DOHH2 (cell line): ENCODE results near the gene PCCA.

Experiments used
- H3F3A ChIP-seq: fragments of 200-600 bp; sonication (generic), shearing (Covaris generic); 2 replicates; pipeline ENCODE4 v1.6.0; 2016; ENCODE audit warnings: antibody characterized with exemption, mild to moderate bottlenecking; ENCODE audit not compliant: control insufficient read depth, insufficient read depth
- H3K27ac ChIP-seq: fragments of 200-600 bp; sonication (generic); 2 replicates; pipeline ENCODE4 v1.5.1; 2014; ENCODE audit warnings: low read depth, mild to moderate bottlenecking, low read length, moderate library complexity
- H3K27me3 ChIP-seq: fragments of 200-600 bp; sonication (generic); 2 replicates; pipeline ENCODE4 v1.6.1; 2014; ENCODE audit warnings: mild to moderate bottlenecking, low read length, mixed read lengths; ENCODE audit not compliant: control insufficient read depth
- H3K36me3 ChIP-seq: fragments of 200-600 bp; sonication (generic); 2 replicates; pipeline ENCODE4 v1.6.1; 2014; ENCODE audit warnings: mild to moderate bottlenecking, low read length, moderate library complexity, mixed read lengths; ENCODE audit not compliant: control insufficient read depth
- H3K4me1 ChIP-seq: fragments of 200-600 bp; sonication (generic); 2 replicates; pipeline ENCODE4 v1.6.1; 2014; ENCODE audit warnings: mild to moderate bottlenecking, low read length, mixed read lengths; ENCODE audit not compliant: control insufficient read depth
- H3K4me2 ChIP-seq: fragments of 200-600 bp; sonication (generic); 2 replicates; pipeline ENCODE4 v1.6.0; 2014; ENCODE audit warnings: mild to moderate bottlenecking, low read length, moderate library complexity
- H3K4me3 ChIP-seq: fragments of 200-600 bp; sonication (generic); 2 replicates; pipeline ENCODE4 v1.5.1; 2014; ENCODE audit warnings: mild to moderate bottlenecking, low read length, mixed read lengths
- H3K79me2 ChIP-seq: fragments of 200-600 bp; sonication (generic); 2 replicates; pipeline ENCODE4 v1.6.1; 2014; ENCODE audit warnings: mild to moderate bottlenecking, low read length, mixed read lengths; ENCODE audit not compliant: control insufficient read depth
- H3K9me2 ChIP-seq: fragments of 200-600 bp; sonication (generic); replicated peaks from 2 replicates; pipeline ENCODE4 v1.6.1; 2014; ENCODE audit warnings: mild to moderate bottlenecking, low read length, mixed read lengths; ENCODE audit not compliant: control insufficient read depth
- H3K9me3 ChIP-seq: fragments of 200-600 bp; sonication (generic); 2 replicates; pipeline ENCODE4 v1.6.1; 2014; ENCODE audit warnings: antibody characterized with exemption, low read length, mixed read lengths; ENCODE audit not compliant: control insufficient read depth, insufficient read depth
- H4K20me1 ChIP-seq: fragments of 200-600 bp; sonication (generic); 2 replicates; pipeline ENCODE4 v1.6.0; 2014; ENCODE audit warnings: low read depth, mild to moderate bottlenecking, antibody characterized with exemption, low read length, moderate library complexity; ENCODE audit not compliant: control insufficient read depth, insufficient read depth
- EZH2phosphoT487 ChIP-seq: fragments of 200-600 bp; sonication (generic); IDR thresholded peaks from 2 replicates; pipeline ENCODE4 v1.6.1; 2017; ENCODE audit warnings: borderline replicate concordance, mild to moderate bottlenecking, antibody characterized with exemption, low read length, moderate library complexity, mixed read lengths
- TF ChIP-seq, protein P1 (sequence below): fragments of 200-600 bp; sonication (generic); IDR thresholded peaks from one replicate; pipeline ENCODE4 v1.5.1; 2014; ENCODE audit warnings: antibody characterized with exemption, mild to moderate bottlenecking, low read depth, low read length; ENCODE audit not compliant: poor library complexity, severe bottlenecking

Gene PCCA

DNA sequence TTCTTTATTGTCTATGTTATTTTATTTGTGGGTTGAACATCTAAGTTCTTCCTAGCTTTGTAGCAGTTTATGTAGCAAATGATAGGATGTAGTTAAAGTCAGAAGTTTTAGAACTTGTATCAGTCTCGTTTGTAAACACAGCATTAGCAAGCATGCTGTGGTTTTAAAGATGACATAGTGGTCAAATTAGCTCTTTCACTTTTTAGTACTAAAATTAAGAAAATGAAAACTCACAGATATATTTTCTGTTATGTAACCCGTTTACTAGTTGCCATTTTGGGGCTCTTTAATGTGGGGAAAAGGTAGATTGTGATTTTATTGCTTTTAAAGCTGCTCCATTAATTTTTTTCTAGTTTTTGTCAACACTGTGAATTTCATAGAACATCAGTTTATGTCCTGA lies 216.5 kb downstream of the PCCA start:
- no peaks in the 10 kb centered on the region for H3K36me3 ChIP-seq
- no peaks in the 10 kb centered on the region for H3F3A ChIP-seq
- no peaks in the 10 kb centered on the region for H3K9me3 ChIP-seq
- no peak for TF ChIP-seq EZH2phosphoT487
- TF ChIP-seq, protein P1, sequence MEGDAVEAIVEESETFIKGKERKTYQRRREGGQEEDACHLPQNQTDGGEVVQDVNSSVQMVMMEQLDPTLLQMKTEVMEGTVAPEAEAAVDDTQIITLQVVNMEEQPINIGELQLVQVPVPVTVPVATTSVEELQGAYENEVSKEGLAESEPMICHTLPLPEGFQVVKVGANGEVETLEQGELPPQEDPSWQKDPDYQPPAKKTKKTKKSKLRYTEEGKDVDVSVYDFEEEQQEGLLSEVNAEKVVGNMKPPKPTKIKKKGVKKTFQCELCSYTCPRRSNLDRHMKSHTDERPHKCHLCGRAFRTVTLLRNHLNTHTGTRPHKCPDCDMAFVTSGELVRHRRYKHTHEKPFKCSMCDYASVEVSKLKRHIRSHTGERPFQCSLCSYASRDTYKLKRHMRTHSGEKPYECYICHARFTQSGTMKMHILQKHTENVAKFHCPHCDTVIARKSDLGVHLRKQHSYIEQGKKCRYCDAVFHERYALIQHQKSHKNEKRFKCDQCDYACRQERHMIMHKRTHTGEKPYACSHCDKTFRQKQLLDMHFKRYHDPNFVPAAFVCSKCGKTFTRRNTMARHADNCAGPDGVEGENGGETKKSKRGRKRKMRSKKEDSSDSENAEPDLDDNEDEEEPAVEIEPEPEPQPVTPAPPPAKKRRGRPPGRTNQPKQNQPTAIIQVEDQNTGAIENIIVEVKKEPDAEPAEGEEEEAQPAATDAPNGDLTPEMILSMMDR, result no peak
- no peaks in the 10 kb centered on the region for H4K20me1 ChIP-seq
- no peak overlapping the region for H3K4me2 ChIP-seq
- no peak overlapping the region for H3K4me3 ChIP-seq
- H3K9me2 ChIP-seq, result no peaks in the 10 kb centered on the region
- no peaks in the 10 kb centered on the region for H3K79me2 ChIP-seq
- H3K27me3 ChIP-seq, result no peaks in the 10 kb centered on the region
- no peaks in the 10 kb centered on the region for H3K4me1 ChIP-seq
- no peak overlapping the region for H3K27ac ChIP-seq

- no peaks in the 10 kb centered on the region for H3K4me1 ChIP-seq
- no peaks in the 10 kb centered on the region for H3K9me2 ChIP-seq
- no peaks in the 10 kb centered on the region for H3K79me2 ChIP-seq
- no peaks in the 10 kb centered on the region for H3K27me3 ChIP-seq
- H3K27ac ChIP-seq, result no peak overlapping the region
- H3K4me2 ChIP-seq, result no peak overlapping the region
- H3K9me3 ChIP-seq, result no peaks in the 10 kb centered on the region
- H3K36me3 ChIP-seq, result no peaks in the 10 kb centered on the region
- H3K4me3 ChIP-seq, result no peak overlapping the region
- TF ChIP-seq EZH2phosphoT487, result no peak
- TF ChIP-seq, protein P1, result no peak
- H3F3A ChIP-seq, result no peaks in the 10 kb centered on the region
- H4K20me1 ChIP-seq, result no peaks in the 10 kb centered on the region
Measured at GRCh38 chr13:100306030-100306429, 217.1 kb downstream of the PCCA start.

DNA sequence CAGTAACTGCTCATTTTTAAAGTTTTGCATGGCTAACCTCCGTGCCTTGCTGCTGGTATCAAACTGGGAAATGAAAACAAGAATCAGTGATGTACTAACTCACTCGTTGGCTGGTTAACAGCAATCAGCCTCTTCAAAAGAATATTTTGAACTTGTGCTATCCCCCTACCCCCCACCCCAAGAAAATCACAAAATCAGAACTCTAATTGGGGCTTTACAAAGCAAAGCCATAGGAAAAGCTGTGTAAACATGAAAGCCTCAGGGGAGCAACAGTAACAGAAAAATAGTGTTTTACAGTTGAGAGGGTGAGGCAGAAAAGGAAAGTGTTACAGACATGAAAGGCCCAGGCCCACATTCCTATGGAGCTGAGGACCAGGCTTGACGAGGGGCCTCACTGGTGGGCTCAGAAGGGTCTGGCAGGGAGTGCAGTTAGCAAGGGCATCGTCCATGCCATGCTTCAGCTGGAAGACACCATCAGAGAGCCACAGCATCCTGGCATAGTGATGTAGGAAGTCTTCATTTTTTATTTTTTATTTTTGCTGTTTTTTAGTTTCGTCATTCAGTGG lies 217.6 kb downstream of the PCCA start:
- H3K4me2 ChIP-seq, result no peak overlapping the region

More for the DNA sequence above, 217.6 kb downstream of the PCCA start:
- Histone ChIP-seq H3K27ac (no peak overlapping the region), H3F3A (no peaks in the 10 kb centered on the region), H4K20me1 (no peaks in the 10 kb centered on the region), H3K79me2 (no peaks in the 10 kb centered on the region), H3K9me2 (no peaks in the 10 kb centered on the region), H3K36me3 (no peaks in the 10 kb centered on the region), H3K4me1 (no peaks in the 10 kb centered on the region), H3K9me3 (no peaks in the 10 kb centered on the region), H3K27me3 (no peaks in the 10 kb centered on the region), H3K4me3 (no peak overlapping the region)
- TF ChIP-seq, protein P1, result no peak
- no peak for TF ChIP-seq EZH2phosphoT487
